Suppressor macrophage (primary cell): ENCODE measurements around the gene ATMIN.

ENCODE experiments used
- DNase-seq, 4 experiments: peaks; one replicate each; pipeline ENCODE4 v3.0.0-alpha.2; 2020 to 2022

Gene ATMIN

GRCh38 chr16:81005610-81006161, 30.0 kb upstream of the ATMIN start:
- no peak for DNase-seq

DNA sequence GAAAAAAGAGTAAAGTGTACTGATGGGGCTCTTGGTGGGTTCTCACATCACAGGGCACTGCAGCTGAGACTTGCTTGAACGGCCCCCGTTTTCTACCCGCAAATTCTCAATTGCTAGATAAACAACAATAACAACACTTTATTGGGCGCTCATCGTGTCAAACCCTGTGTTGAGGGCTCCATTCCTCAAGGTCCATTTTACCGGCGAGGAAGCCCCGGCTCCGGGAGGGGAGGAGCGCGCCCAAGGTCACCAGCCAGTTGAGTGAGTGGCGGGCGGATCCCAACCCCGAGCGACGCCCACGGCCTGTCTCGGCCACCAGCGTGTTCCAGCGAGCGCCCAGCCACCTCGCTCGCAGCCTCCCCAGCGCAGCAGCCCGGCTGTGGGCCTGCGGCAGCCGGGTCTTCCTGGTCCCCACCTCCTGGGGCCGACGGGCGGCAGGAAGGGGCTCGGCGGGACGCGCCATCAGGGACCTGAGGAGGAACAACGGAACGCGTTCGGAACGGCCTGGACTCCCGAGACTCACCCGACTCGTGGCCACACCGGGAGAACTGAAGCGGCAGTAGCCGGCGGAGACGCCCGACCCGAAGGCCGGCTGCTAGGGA, 29.3 kb upstream of the ATMIN start:
- DNase-seq: peak; percentile 80 to 92 (median 90)

- DNase-seq: peak; percentile 98 to 99 (median 99)
Measured at GRCh38 chr16:81006813-81007695, 28.6 kb upstream of the ATMIN start, which contains the start of the genes CENPN and CMC2. Gene CENPN, plus strand, starts transcription at chr16:81007214. Its CDS starts 4,726 bp downstream, at chr16:81011940. Gene CMC2, minus strand, starts transcription at chr16:81006885. Its CDS starts 9,491 bp downstream, at chr16:80997394.

- DNase-seq: no peak
Measured at GRCh38 chr16:81008505-81008789, 27.2 kb upstream of the ATMIN start.

GRCh38 chr16:81012974-81013373, 22.7 kb upstream of the ATMIN start:
- DNase-seq: no peak

GRCh38 chr16:81014672-81015071, 21.0 kb upstream of the ATMIN start:
- DNase-seq: no peak

DNA sequence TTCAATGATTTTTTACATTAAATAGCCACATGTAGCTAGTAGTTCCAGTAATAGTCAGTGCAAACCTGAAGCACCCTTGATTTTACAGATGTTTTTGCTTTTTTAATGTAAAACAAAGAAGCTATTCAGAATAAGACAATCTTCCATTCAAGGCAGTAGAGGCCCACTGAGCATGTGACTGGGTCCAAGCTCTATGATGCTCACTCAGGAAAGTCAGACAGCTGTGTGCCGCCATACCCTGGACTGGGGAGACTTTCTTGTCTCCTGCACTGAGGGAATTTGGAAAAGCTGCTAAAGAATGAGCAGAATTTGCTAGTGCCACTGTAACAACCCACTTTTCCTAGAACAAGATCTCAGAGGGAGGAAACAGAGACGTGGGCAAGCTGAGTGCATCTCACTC, 17.1 kb upstream of the ATMIN start:
- DNase-seq: no peak

GRCh38 chr16:81026429-81026828, 9.2 kb upstream of the ATMIN start:
- DNase-seq: no peak

DNA sequence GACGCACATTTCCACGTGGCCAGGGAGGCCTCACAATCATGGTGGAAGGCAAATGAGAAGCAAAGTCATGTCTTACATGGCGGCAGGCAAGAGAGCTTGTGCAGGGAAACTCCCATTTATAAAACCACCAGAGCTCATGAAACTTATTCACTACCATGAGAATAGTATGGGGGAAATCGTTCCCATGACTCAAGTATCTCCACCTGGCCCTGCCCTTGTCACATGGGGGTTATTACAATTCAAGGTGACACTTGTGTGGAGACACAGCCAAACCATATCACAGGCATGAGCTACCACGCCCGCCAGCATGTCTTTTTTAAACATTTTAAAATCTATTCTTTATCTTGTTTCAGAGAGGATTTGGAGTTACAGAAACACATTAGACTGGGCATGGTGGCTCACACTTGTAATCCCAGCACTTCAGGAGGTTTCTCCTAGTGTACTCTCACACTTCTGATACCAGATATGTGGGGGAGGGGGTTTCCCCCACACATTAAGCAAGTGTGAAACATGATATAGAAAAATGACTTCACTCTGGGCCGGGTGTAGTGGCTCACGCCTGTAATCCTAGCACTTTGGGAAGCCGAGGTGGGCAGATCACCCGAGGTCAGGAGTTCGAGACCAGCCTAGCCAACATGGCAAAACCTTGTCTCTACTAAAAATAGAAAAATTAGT, 5.6 kb upstream of the ATMIN start:
- no peak for DNase-seq

- DNase-seq: peak; percentile 6 to 61 (median 28)
Measured at GRCh38 chr16:81035975-81036750, 521 bp downstream of the ATMIN start.

DNA sequence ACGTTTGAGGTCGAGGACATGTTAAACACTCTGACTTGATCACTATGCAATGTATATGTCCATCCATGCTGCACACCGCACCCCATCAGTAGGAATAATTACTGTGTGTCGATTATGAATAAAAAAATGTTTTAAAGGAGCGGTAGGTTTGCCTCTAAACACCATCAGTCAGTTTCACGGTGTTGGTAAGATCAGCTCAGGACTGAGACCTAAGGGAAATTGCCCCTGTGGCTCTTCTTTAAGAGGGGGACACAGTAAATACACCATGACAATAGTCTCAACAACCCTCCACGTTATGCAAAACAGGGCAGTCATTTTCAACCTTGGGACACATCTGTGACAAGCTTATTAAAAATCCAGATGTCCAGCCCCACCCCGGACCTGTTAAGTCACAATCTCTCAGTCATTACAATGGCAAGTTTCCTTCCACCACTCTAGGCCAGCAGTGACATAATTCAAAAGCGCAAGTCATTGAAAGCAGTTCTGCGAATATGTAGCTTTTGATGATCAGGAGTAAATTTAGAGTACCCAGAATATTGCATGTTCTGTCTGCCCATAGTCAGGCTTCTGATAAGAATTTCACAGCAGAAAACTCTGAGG, 1.2 kb downstream of the ATMIN start:
- DNase-seq: peak; percentile 15 to 47 (median 18)

- DNase-seq: peak; percentile 19 to 53 (median 37)
Measured at GRCh38 chr16:81040131-81040530, 4.5 kb downstream of the ATMIN start.

GRCh38 chr16:81040842-81041241, 5.2 kb downstream of the ATMIN start:
- no peak for DNase-seq

DNA sequence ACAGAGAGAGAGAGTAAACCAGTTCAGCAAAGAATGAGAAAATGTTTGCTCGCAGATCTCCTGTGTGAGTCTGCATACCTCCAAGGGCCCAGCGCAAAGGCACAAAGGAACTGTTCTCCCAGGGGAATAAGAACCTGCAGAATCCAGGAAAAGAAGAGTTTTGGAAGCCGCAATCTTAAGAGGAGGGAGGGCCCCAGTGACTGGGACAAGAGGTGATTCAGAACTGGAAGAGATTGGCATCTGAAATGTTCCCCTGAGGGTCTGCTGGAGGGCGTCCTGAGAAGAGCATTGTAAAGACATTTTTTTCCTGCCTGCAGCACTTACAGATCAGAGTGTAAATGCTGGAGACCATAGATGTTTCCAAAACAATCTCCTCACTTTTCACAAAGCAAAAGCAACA, 6.1 kb downstream of the ATMIN start:
- no peak for DNase-seq

DNA sequence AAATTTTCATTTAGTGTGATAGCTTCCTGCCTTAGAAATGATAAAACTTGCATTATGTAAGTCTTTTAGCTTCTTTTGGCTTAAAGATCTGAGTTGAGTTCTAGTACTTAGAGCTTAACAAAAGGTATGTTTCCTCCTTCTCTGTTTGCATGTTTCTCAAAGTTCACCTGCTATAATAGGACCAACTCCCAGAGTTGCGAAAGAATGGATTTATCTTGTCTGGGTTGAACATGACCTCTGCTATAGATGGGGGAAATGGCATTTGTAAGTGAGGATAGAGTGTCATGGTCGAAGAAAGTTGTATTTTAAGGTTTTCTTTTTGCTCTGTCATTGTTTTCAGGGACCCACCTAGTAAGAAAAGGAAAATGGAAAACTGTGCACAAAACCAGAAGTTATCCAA, 7.2 kb downstream of the ATMIN start:
- DNase-seq: no peak

DNA sequence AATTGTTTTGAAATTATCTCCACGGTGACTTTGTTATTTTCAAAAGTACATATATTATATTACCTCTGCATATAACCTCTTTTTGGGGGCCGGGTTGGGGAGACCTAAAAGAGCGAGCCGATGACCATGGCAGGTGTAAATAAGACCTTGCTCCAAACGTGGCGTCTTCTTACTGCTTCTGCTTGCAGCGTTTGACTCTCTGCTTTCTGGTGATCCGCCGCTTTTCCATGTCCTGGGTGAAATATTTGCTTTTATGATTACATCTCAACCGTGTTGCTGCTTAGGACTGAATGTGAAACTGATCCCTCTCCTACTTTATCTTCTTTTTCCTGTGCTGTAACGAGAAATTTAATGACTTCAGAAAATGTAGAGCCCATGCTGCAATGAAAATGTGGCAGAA, 18.1 kb downstream of the ATMIN start:
- DNase-seq: no peak

DNA sequence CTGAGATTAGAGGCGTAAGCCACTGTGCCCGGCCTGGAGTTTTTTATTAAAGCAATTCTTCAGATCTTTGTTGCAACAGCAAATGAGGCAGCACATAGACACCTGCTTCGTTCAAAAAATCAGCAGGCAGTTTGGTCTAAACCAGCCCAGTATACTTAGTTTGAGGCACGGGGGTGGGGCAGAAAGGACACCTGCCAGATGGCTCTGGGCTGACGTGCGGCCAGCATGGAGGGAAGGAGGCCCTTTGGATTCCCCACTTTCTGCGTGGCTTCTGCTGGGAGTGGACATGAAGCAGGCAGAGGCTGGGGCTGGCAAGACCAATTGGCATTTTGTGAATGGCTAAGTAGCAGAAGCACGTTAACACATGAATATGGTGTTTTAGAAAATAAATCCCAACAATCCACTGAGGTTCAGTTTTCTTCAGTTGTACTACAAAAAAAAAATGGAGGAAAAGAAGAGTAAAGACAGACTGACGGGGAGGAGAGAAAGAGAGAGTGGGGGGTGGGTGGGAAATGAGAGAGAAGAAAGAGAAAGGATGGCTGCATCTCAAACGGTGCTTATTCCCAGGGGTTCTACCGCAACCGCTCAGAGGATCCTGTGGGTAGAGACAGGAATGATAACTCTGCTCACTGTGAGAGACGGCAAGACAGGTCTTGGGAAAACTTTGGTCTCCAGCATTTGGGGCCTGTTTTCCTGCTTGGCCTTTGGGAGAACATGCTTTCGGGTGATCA, 25.1 kb downstream of the ATMIN start:
- DNase-seq: no peak

DNA sequence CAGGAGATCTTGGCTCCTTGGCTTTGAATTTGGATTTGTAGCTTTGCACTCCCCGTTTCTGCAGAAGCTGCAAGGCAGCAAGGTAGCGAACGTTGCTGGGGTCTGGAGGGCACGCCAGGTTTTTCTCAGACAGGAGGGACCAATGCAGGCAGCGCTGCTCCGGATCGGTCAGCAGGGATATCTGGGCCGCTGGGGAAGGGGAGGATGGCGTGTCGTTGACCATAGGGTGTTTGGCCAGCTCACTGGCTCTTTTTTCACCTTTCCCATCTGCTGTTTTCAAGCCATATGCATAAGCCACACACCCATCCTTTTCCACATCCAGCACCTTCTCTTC, 25.6 kb downstream of the ATMIN start:
- DNase-seq: no peak

DNA sequence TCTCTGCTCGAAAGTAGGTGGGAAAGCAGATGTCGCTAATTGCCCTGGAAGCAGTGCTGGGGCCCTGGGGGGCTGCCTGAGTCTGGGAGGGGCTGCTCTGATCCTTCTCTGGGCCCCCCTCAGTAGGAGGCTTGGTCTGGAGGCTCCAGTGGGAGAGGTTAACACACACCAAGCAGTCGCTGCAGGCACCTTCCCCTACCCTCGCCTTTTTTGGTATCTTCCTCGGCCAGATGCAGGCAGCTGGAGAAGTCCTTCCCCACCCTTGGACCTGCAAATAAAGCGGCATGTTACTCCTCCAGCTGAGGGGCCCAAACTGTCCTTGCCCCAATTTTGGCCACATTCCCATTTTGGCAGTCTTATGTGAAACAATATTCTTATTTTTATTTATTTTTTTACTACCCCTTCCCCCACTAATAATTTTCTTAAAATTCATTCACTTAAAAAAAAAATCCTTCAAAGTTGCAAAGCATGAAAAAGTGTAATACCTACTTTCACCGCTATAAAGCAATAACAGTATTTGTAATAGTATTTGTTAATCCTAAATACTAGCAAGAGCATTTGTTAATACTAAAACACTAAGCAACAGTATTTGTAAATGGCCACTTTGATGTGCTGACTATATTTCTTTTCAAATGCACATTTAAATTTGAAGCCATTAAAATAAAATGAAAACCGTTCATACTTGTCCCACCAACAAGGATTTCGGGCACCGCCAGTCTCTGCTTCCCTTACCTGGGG, 26.4 kb downstream of the ATMIN start:
- no peak for DNase-seq

- DNase-seq: no peak
Measured at GRCh38 chr16:81066681-81067080, 31.0 kb downstream of the ATMIN start.

GRCh38 chr16:81067166-81067565, 31.5 kb downstream of the ATMIN start:
- no peak for DNase-seq
